Keratinocyte (primary cell): ENCODE measurements around the gene VEGFA. TPM values are rescaled to one million over a fixed set of nuclear protein-coding genes. Genes with fewer than 3 reads are reported as not detected.

Experiments used
- DNase-seq: peaks from one replicate; pipeline ENCODE4 v3.0.0-alpha.2; 2011; ENCODE audit warnings: low read depth, missing footprints, low spot score
- FAIRE-seq: peaks from 2 replicates; lab custom pipeline; 2011; peaks lifted over from hg19 to GRCh38; lab: Jason Lieb, UNC
- H2AFZ ChIP-seq: 2 replicates; pipeline ENCODE4 v1.6.0; 2012; ENCODE audit warnings: low read length, control low read depth, inconsistent platforms; ENCODE audit not compliant: control insufficient read depth
- H3K27ac ChIP-seq: 2 replicates; pipeline ENCODE4 v1.5.1; 2011; ENCODE audit warnings: low read length; ENCODE audit not compliant: control insufficient read depth, insufficient read depth
- H3K27me3 ChIP-seq: 3 replicates; pipeline ENCODE4 v1.6.0; 2011; ENCODE audit warnings: low read length; ENCODE audit not compliant: control insufficient read depth, insufficient read depth; ENCODE audit errors: extremely low read depth
- H3K36me3 ChIP-seq, 2 experiments: 2 replicates in 1 of 2; 3 replicates in 1 of 2; pipeline ENCODE4 v1.5.1; 2011; ENCODE audit warnings: low read length in 2 of 2, mild to moderate bottlenecking in 1 of 2; ENCODE audit not compliant: control insufficient read depth in 2 of 2, insufficient read depth in 2 of 2; ENCODE audit errors: extremely low read depth in 1 of 2
- H3K4me1 ChIP-seq: 3 replicates; pipeline ENCODE4 v1.5.1; 2011; ENCODE audit warnings: low read length; ENCODE audit not compliant: control insufficient read depth, insufficient read depth; ENCODE audit errors: extremely low read depth
- H3K4me2 ChIP-seq: 3 replicates; pipeline ENCODE4 v1.6.0; 2011; ENCODE audit warnings: low read depth, low read length; ENCODE audit not compliant: control insufficient read depth, insufficient read depth; ENCODE audit errors: extremely low read depth
- H3K4me3 ChIP-seq, 3 experiments: fragments of 200-600 bp in 1 of 3; sonication (generic) in 1 of 3; 2 replicates in 2 of 3; 3 replicates in 1 of 3; pipeline ENCODE4 v1.5.1; 2011 to 2016; ENCODE audit warnings: low read length in 3 of 3, mild to moderate bottlenecking in 3 of 3, control low read depth in 2 of 3, inconsistent platforms in 1 of 3, low read depth in 1 of 3, mixed read lengths in 1 of 3, mixed run types in 1 of 3, moderate library complexity in 1 of 3; ENCODE audit not compliant: control insufficient read depth in 2 of 3, insufficient read depth in 2 of 3; ENCODE audit errors: extremely low read depth in 1 of 3
- H3K79me2 ChIP-seq: 2 replicates; pipeline ENCODE4 v1.6.0; 2012; ENCODE audit warnings: low read length; ENCODE audit not compliant: control insufficient read depth, insufficient read depth
- H3K9ac ChIP-seq: 3 replicates; pipeline ENCODE4 v1.6.0; 2011; ENCODE audit warnings: low read length; ENCODE audit not compliant: control insufficient read depth, insufficient read depth; ENCODE audit errors: extremely low read depth
- H3K9me1 ChIP-seq: 3 replicates; pipeline ENCODE4 v1.6.0; 2011; ENCODE audit warnings: low read length; ENCODE audit not compliant: control insufficient read depth, insufficient read depth; ENCODE audit errors: extremely low read depth
- H3K9me3 ChIP-seq: 2 replicates; pipeline ENCODE4 v1.5.1; 2012; ENCODE audit warnings: low read depth, low read length; ENCODE audit not compliant: control insufficient read depth
- H4K20me1 ChIP-seq: 3 replicates; pipeline ENCODE4 v1.6.0; 2011; ENCODE audit warnings: low read length; ENCODE audit not compliant: control insufficient read depth, insufficient read depth; ENCODE audit errors: extremely low read depth
- CTCF ChIP-seq, 3 experiments: IDR thresholded peaks in 1 of 3; conservative IDR thresholded peaks in 1 of 3; optimal IDR thresholded peaks in 1 of 3; 2 replicates in 2 of 3; 3 replicates in 1 of 3; pipeline versions ENCODE3 to v1.5.1; 2011; ENCODE audit warnings: low read length in 3 of 3, mild to moderate bottlenecking in 3 of 3, moderate library complexity in 2 of 3, control low read depth in 1 of 3, inconsistent platforms in 1 of 3; ENCODE audit not compliant: insufficient read depth in 2 of 3; ENCODE audit errors: extremely low read depth in 1 of 3
- EZH2 ChIP-seq: IDR thresholded peaks from one replicate; pipeline ENCODE4 v1.6.1; 2012; ENCODE audit warnings: inconsistent platforms, mild to moderate bottlenecking, low read length, moderate library complexity
- dilution Hi-C: fragments of 300-500 bp; cut with MboI; formaldehyde crosslinking; loops from one replicate; pipeline ENCODE4 v1.7.0; 2020; ENCODE audit warnings: low sequenced_read_pairs; ENCODE audit not compliant: extremely low pct_ligation_motif_present
- polyA plus RNA-seq, 5 experiments: library from polyadenylated mRNA; depleted of rRNA in 3 of 5; stranded (reverse) in 3 of 5; stranded (forward) in 1 of 5; unstranded in 1 of 5; fragments of >200 nt; gene quantifications; 1 replicate in 1 of 5; 2 replicates in 3 of 5; 3 replicates in 1 of 5; pipeline versions ENCODE4 v1.2.1 to v1.2.3, GENCODE V29; 2011 to 2012; ENCODE audit warnings: missing spikeins in 2 of 5, low read depth in 1 of 5, low replicate concordance in 1 of 5

VEGFA gene
- polyA plus RNA-seq, 1 donor (not counting 4 experiments of a cell fraction or from before 2014, with no cell fraction given): 149 TPM

- Histone ChIP-seq H3K27ac (peak overlapping the region; percentile 62), H3K9me1 (no peaks in the 10 kb centered on the region), H3K36me3 (no peaks in the 10 kb centered on the region), H3K9ac (peak overlapping the region; percentile 53), H3K27me3 (no peaks in the 10 kb centered on the region), H3K4me1 (peaks cover 37% of the 10 kb centered on the region), H2AFZ (no peak overlapping the region), H3K4me3 (peak overlapping the region in 1 of 3 experiments; percentile 21), H4K20me1 (no peaks in the 10 kb centered on the region), H3K9me3 (no peaks in the 10 kb centered on the region), H3K79me2 (no peaks in the 10 kb centered on the region), H3K4me2 (peak overlapping the region; percentile 27)
- no peak for FAIRE-seq
- DNase-seq: no peak
- TF ChIP-seq EZH2: no peak
- TF ChIP-seq CTCF (optimal IDR thresholded peaks at IDR 0.05 in 1 of 3, IDR thresholded peaks at IDR 0.05 in 1 of 3, conservative IDR thresholded peaks at IDR 0.05 in 1 of 3; ENCODE audit: extremely low read depth in 1 of 3, insufficient read depth in 2 of 3, low read length in 3 of 3): no peak
- dilution Hi-C loops: no loop called here
Observed at GRCh38 chr6:43725643-43726580, 44.1 kb upstream of the VEGFA start.

- no peaks in the 10 kb centered on the region for H3K79me2 ChIP-seq
- H3K4me2 ChIP-seq: no peak overlapping the region
- H3K4me1 ChIP-seq: peaks cover 37% of the 10 kb centered on the region
- DNase-seq (no peak), FAIRE-seq (no peak)
- no peak overlapping the region for H3K4me3 ChIP-seq
- peaks cover 2% of the 10 kb centered on the region for H3K9me3 ChIP-seq
- H3K36me3 ChIP-seq: no peaks in the 10 kb centered on the region
- H3K27ac ChIP-seq: no peak overlapping the region
- dilution Hi-C loops: no loop called here
- H3K27me3 ChIP-seq: no peaks in the 10 kb centered on the region
- no peak overlapping the region for H2AFZ ChIP-seq
- H3K9ac ChIP-seq: no peak overlapping the region
- H4K20me1 ChIP-seq: no peaks in the 10 kb centered on the region
- no peaks in the 10 kb centered on the region for H3K9me1 ChIP-seq
- no peak for TF ChIP-seq CTCF (optimal IDR thresholded peaks at IDR 0.05 in 1 of 3, IDR thresholded peaks at IDR 0.05 in 1 of 3, conservative IDR thresholded peaks at IDR 0.05 in 1 of 3; ENCODE audit: extremely low read depth in 1 of 3, insufficient read depth in 2 of 3, low read length in 3 of 3)
Observed at GRCh38 chr6:43727634-43728033, 42.4 kb upstream of the VEGFA start.
